RWPE2 (cell line): Measurements from ENCODE around the gene EPN1.

ENCODE experiments used
- ATAC-seq: fragments of 200-7000 bp; cut with Tn5 transposase; 3 replicates; pipeline ENCODE4 v1.9.1; 2021; ENCODE audit warnings: low read depth
- DNase-seq: peaks from one replicate; pipeline ENCODE4 v3.0.0-alpha.2; 2020; ENCODE audit warnings: low spot score
- H3K27ac ChIP-seq: fragments of 450-650 bp; 2 replicates; pipeline ENCODE4 v1.5.1; 2017; ENCODE audit warnings: mild to moderate bottlenecking; ENCODE audit not compliant: poor library complexity, severe bottlenecking
- H3K27me3 ChIP-seq: fragments of 250-450 bp; sonication (Bioruptor Pico); 2 replicates; pipeline ENCODE4 v1.5.1; 2021; ENCODE audit warnings: mild to moderate bottlenecking, moderate library complexity; ENCODE audit not compliant: insufficient read depth, poor library complexity, severe bottlenecking
- H3K36me3 ChIP-seq: fragments of 250-450 bp; sonication (Bioruptor Pico); 2 replicates; pipeline ENCODE4 v1.5.1; 2020; ENCODE audit warnings: low read depth, mild to moderate bottlenecking, moderate library complexity
- H3K4me1 ChIP-seq: fragments of 250-450 bp; sonication (Bioruptor Pico); 2 replicates; pipeline ENCODE4 v1.5.1; 2021; ENCODE audit warnings: mild to moderate bottlenecking, moderate library complexity; ENCODE audit not compliant: insufficient read depth, poor library complexity, severe bottlenecking
- H3K4me3 ChIP-seq: fragments of 250-450 bp; sonication (Bioruptor Pico); 2 replicates; pipeline ENCODE4 v1.5.1; 2021; ENCODE audit warnings: mild to moderate bottlenecking, moderate library complexity; ENCODE audit not compliant: severe bottlenecking
- H3K9me3 ChIP-seq: fragments of 250-450 bp; sonication (Bioruptor Pico); 2 replicates; pipeline ENCODE4 v1.5.1; 2021; ENCODE audit warnings: mild to moderate bottlenecking, moderate library complexity; ENCODE audit not compliant: severe bottlenecking
- CTCF ChIP-seq: fragments of 450-650 bp; IDR thresholded peaks from one replicate; pipeline ENCODE4 v1.5.1; 2017; ENCODE audit warnings: mild to moderate bottlenecking, moderate library complexity; ENCODE audit not compliant: poor library complexity, severe bottlenecking

Gene EPN1

GRCh38 chr19:55702131-55702627 is 27.2 kb downstream of the EPN1 start:
- no peak for TF ChIP-seq CTCF
- no peak for DNase-seq
- H3K9me3 ChIP-seq = no peaks in the 10 kb centered on the region
- H3K4me1 ChIP-seq = no peaks in the 10 kb centered on the region
- H3K4me3 ChIP-seq = no peak overlapping the region
- H3K27ac ChIP-seq = no peak overlapping the region
- no peaks in the 10 kb centered on the region for H3K27me3 ChIP-seq
- ATAC-seq = no peak
- H3K36me3 ChIP-seq = peaks cover 11% of the 10 kb centered on the region

DNA sequence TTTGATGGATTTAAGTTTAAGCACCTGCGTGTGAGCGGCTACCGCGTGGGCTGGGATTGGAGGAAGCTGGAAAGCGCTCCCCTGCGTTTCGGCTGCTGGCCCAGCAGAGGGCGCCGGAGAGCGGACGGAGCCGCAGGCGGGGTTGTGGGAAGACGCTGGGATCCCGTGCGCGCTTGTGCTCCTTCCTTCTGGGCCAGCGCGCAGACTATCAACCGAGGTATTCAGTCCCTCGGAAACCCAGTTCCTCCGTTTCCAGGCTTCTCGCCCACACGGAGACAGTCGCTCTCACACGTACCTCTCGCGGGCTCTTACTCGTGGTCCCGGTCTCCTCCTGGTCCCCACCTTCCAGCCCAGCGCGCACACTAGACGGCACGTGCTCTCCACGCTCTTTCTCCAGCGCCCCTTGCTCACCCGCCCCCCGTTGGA is 28.8 kb downstream of the EPN1 start:
- ATAC-seq (no peak), DNase-seq (no peak)
- H3K9me3 ChIP-seq = no peaks in the 10 kb centered on the region
- H3K36me3 ChIP-seq = peaks cover 11% of the 10 kb centered on the region
- H3K4me3 ChIP-seq = no peak overlapping the region
- H3K27ac ChIP-seq = no peak overlapping the region
- peak; percentile 59 for TF ChIP-seq CTCF
- no peaks in the 10 kb centered on the region for H3K4me1 ChIP-seq
- H3K27me3 ChIP-seq = no peaks in the 10 kb centered on the region

DNA sequence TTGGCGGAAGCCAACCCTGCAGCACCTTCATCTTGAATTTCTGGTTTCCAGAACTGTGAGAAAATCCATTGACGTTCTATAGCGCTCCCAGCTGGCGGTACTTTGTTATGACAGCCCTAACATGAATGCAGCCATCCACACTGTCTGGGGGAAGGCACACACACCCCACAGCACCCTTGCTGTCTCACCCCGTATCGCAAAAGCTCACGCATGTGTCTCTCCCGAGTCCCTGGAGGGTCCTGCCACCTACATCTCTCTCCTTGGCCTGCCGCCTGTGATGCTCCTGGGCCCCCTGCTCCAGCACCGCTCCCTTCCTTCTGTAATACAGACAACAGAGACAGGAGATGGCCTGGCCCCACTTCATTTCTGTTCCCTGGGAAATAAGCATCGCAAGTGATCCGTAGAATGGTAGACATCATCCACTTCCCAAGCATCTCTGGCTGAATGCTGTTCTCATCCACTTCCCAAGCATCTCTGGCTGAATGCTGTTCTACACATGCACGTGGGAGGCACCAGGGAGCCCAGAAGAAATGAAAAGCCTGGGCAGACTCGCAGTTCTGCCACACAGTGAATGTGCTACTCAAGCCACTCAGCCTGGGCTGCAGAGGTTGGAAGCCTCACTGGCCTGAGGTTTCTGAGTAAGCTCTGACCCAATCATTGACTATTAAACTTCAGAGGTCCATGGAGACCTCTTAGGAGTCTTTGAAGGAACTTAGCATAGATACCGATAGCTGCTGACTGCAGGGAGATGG is 29.6 kb downstream of the EPN1 start:
- H3K27me3 ChIP-seq = no peaks in the 10 kb centered on the region
- H3K9me3 ChIP-seq = no peaks in the 10 kb centered on the region
- no peak overlapping the region for H3K27ac ChIP-seq
- DNase-seq (no peak), ATAC-seq (no peak; the same call in 2 of the 3 replicates)
- peaks cover 11% of the 10 kb centered on the region; the same call in 1 of the 2 replicates for H3K36me3 ChIP-seq
- no peak for TF ChIP-seq CTCF
- no peak overlapping the region for H3K4me3 ChIP-seq
- H3K4me1 ChIP-seq = no peaks in the 10 kb centered on the region

DNA sequence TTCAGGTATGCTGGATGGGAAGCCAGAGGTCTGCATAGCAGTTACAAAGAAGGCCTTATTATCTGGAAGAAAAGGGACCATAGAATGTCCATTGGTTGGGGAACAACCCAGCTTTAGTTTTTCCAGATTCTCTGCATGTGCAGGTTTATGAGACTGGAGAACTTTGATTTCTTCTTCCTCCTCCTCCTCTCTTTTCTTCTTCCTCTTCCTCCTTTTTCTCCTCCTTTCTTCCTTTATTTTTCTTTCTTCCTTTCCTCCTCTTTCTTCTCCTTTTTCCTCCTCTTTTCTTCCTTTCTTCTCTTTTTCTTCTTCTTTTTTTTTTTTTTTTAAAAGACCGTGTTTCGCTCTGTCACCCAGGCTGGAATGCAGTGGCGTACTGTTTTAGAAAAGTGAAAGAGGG is 30.9 kb downstream of the EPN1 start:
- TF ChIP-seq CTCF = no peak
- Histone ChIP-seq H3K9me3 (no peaks in the 10 kb centered on the region), H3K4me3 (no peak overlapping the region), H3K4me1 (no peaks in the 10 kb centered on the region), H3K27me3 (no peaks in the 10 kb centered on the region), H3K36me3 (0 out of 2 replicates have a peak, but pooled peaks cover 7% of the 10 kb centered on the region), H3K27ac (no peak overlapping the region)
- ATAC-seq (no peak), DNase-seq (no peak)

GRCh38 chr19:55711719-55712118 is 36.7 kb downstream of the EPN1 start:
- H3K4me1 ChIP-seq = no peaks in the 10 kb centered on the region

More at GRCh38 chr19:55711719-55712118, 36.7 kb downstream of the EPN1 start:
- Histone ChIP-seq H3K4me3 (no peak overlapping the region), H3K27me3 (no peaks in the 10 kb centered on the region), H3K9me3 (no peaks in the 10 kb centered on the region), H3K27ac (no peak overlapping the region), H3K36me3 (no peaks in the 10 kb centered on the region)
- no peak for TF ChIP-seq CTCF
- DNase-seq = no peak
- no peak for ATAC-seq
